Adrenal gland (tissue), 5 donors: Measurements from ENCODE around the gene PTPRN2.

Experiments used
- POLR2A ChIP-seq, 2 donors: fragments of 450-650 bp; IDR thresholded peaks; one replicate each; pipeline ENCODE4 v1.6.1; 2017; ENCODE audit warnings: antibody characterized with exemption in 2 of 2, mild to moderate bottlenecking in 2 of 2, moderate library complexity in 1 of 2
- TF ChIP-seq, protein P1 (sequence below), 6 experiments: fragments of 450-650 bp in 4 of 6; fragments of 200-600 bp in 2 of 6; sonication (generic) in 1 of 6; IDR thresholded peaks; 1 replicate in 5 of 6; 2 replicates in 1 of 6; pipeline versions ENCODE4 v1.5.1 to v1.8.0; 2016 to 2021; ENCODE audit warnings: antibody characterized with exemption in 6 of 6, mild to moderate bottlenecking in 2 of 6, moderate library complexity in 1 of 6
- donor health status: DM: no; HTN: no; CAD: no.

DNA sequence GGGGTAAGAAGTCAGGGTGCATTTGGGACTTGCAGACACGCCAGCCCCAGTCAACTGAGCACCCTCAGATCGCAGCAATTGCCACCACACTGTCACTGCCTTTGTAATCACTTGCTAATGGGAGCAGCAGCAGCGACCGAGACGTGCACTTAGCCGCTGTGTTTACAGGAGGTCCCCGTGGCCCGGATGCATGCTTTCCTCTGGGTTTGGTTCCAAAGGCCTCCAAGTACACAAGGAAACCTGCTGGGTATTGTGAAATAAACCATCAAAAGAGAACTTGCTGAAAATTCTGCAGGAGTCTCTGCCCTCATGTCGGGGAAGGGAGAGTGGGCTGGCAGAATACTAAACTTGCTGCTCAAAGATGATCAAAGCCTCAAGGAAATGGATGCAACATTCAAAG, 909.1 kb downstream of the PTPRN2 start:
- TF ChIP-seq, protein P1, sequence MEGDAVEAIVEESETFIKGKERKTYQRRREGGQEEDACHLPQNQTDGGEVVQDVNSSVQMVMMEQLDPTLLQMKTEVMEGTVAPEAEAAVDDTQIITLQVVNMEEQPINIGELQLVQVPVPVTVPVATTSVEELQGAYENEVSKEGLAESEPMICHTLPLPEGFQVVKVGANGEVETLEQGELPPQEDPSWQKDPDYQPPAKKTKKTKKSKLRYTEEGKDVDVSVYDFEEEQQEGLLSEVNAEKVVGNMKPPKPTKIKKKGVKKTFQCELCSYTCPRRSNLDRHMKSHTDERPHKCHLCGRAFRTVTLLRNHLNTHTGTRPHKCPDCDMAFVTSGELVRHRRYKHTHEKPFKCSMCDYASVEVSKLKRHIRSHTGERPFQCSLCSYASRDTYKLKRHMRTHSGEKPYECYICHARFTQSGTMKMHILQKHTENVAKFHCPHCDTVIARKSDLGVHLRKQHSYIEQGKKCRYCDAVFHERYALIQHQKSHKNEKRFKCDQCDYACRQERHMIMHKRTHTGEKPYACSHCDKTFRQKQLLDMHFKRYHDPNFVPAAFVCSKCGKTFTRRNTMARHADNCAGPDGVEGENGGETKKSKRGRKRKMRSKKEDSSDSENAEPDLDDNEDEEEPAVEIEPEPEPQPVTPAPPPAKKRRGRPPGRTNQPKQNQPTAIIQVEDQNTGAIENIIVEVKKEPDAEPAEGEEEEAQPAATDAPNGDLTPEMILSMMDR (IDR thresholded peaks at IDR 0.05), result no peak
- TF ChIP-seq POLR2A (IDR thresholded peaks at IDR 0.05), result no peak
